NCI-H82 treated with DMSO at 0.1 percent for 48 hours (cell line): ENCODE measurements around the gene VPS39.

Source experiments
- DNase-seq: peaks from one replicate; lab custom pipeline; 2025; ENCODE audit not compliant: unreplicated experiment; lab: John Stamatoyannopoulos, UW

Gene VPS39

GRCh38 chr15:42199126-42199525, 9.0 kb downstream of the VPS39 start:
- no peak for DNase-seq

- DNase-seq: no peak
Measured at GRCh38 chr15:42198516-42198915, 9.6 kb downstream of the VPS39 start.

- DNase-seq: no peak
Measured at GRCh38 chr15:42194513-42194912, 13.6 kb downstream of the VPS39 start.

GRCh38 chr15:42193383-42193782, 14.7 kb downstream of the VPS39 start:
- DNase-seq: no peak

- DNase-seq: no peak
Measured at GRCh38 chr15:42191610-42192346, 16.3 kb downstream of the VPS39 start.

GRCh38 chr15:42190370-42190769, 17.7 kb downstream of the VPS39 start:
- no peak for DNase-seq

- no peak for DNase-seq
Measured at GRCh38 chr15:42185801-42186200, 22.3 kb downstream of the VPS39 start.

- DNase-seq: no peak
Measured at GRCh38 chr15:42184736-42185135, 23.4 kb downstream of the VPS39 start.

- DNase-seq: no peak
Measured at GRCh38 chr15:42184296-42184695, 23.8 kb downstream of the VPS39 start.

- no peak for DNase-seq
Measured at GRCh38 chr15:42182961-42183360, 25.1 kb downstream of the VPS39 start.

GRCh38 chr15:42182328-42182886, 25.7 kb downstream of the VPS39 start:
- DNase-seq: no peak

GRCh38 chr15:42178056-42178455, 30.0 kb downstream of the VPS39 start:
- DNase-seq: no peak

GRCh38 chr15:42175671-42176070, 32.4 kb downstream of the VPS39 start:
- no peak for DNase-seq

GRCh38 chr15:42172475-42172874, 35.6 kb downstream of the VPS39 start:
- DNase-seq: no peak

- no peak for DNase-seq
Measured at GRCh38 chr15:42171795-42172194, 36.3 kb downstream of the VPS39 start.

- no peak for DNase-seq
Measured at GRCh38 chr15:42171122-42171521, 37.0 kb downstream of the VPS39 start.

GRCh38 chr15:42166225-42166940, 41.7 kb downstream of the VPS39 start:
- DNase-seq: no peak

- DNase-seq: no peak
Measured at GRCh38 chr15:42165106-42165505, 43.0 kb downstream of the VPS39 start.

GRCh38 chr15:42163947-42164550, 44.1 kb downstream of the VPS39 start:
- DNase-seq: no peak

GRCh38 chr15:42163291-42163690, 44.8 kb downstream of the VPS39 start:
- DNase-seq: no peak

- no peak for DNase-seq
Measured at GRCh38 chr15:42160136-42160535, 48.0 kb downstream of the VPS39 start.
